Trophoblast cell (in vitro differentiated cells and primary cell): ENCODE measurements around the gene DUS2.

Experiments used
- DNase-seq, 2 donors: peaks; one replicate each; pipeline ENCODE4 v3.0.0-alpha.2; 2016
- H2AFZ ChIP-seq: 2 replicates; pipeline ENCODE4 v1.6.1; 2013; ENCODE audit warnings: low read length, moderate library complexity, mild to moderate bottlenecking; ENCODE audit not compliant: insufficient read depth, poor library complexity
- H2AK5ac ChIP-seq: 2 replicates; pipeline ENCODE4 v1.6.1; 2013; ENCODE audit warnings: mild to moderate bottlenecking, low read length
- H2BK120ac ChIP-seq: 2 replicates; pipeline ENCODE4 v1.6.1; 2013; ENCODE audit warnings: low read length, mild to moderate bottlenecking, moderate library complexity; ENCODE audit not compliant: insufficient read depth, poor library complexity
- H2BK12ac ChIP-seq: 2 replicates; pipeline ENCODE4 v1.6.1; 2013; ENCODE audit warnings: mild to moderate bottlenecking, low read length, moderate library complexity
- H2BK5ac ChIP-seq: 2 replicates; pipeline ENCODE4 v1.6.1; 2013; ENCODE audit warnings: low read length, low read depth, moderate library complexity, mild to moderate bottlenecking; ENCODE audit not compliant: poor library complexity
- H3K14ac ChIP-seq: 2 replicates; pipeline ENCODE4 v1.6.1; 2013; ENCODE audit warnings: mild to moderate bottlenecking, low read length
- H3K18ac ChIP-seq: 2 replicates; pipeline ENCODE4 v1.6.1; 2013; ENCODE audit warnings: mild to moderate bottlenecking, low read length
- H3K23ac ChIP-seq: 2 replicates; pipeline ENCODE4 v1.6.1; 2013; ENCODE audit warnings: low read length
- H3K27ac ChIP-seq: 2 replicates; pipeline ENCODE4 v1.5.1; 2013; ENCODE audit warnings: low read depth, mild to moderate bottlenecking, inconsistent platforms, low read length, moderate library complexity
- H3K27me3 ChIP-seq: 2 replicates; pipeline ENCODE4 v1.6.1; 2013; ENCODE audit warnings: inconsistent platforms, mild to moderate bottlenecking, low read length, moderate library complexity; ENCODE audit not compliant: insufficient read depth
- H3K36me3 ChIP-seq, 2 experiments: 1 replicate in 1 of 2; 2 replicates in 1 of 2; pipeline ENCODE4 v1.6.1; 2013; ENCODE audit warnings: low read length in 2 of 2, mild to moderate bottlenecking in 2 of 2, moderate library complexity in 1 of 2; ENCODE audit not compliant: insufficient read depth in 2 of 2, control insufficient read depth in 1 of 2
- H3K4ac ChIP-seq: 2 replicates; pipeline ENCODE4 v1.6.1; 2013; ENCODE audit warnings: low read depth, mild to moderate bottlenecking, low read length, moderate library complexity
- H3K4me1 ChIP-seq, 2 experiments: 1 replicate in 1 of 2; 2 replicates in 1 of 2; pipeline ENCODE4 v1.6.1; 2013; ENCODE audit warnings: low read length in 2 of 2, mild to moderate bottlenecking in 2 of 2, moderate library complexity in 1 of 2; ENCODE audit not compliant: insufficient read depth in 2 of 2, control insufficient read depth in 1 of 2
- H3K4me2 ChIP-seq: 2 replicates; pipeline ENCODE4 v1.6.1; 2013; ENCODE audit warnings: inconsistent platforms, mild to moderate bottlenecking, low read length, moderate library complexity
- H3K4me3 ChIP-seq: 2 replicates; pipeline ENCODE4 v1.5.1; 2013; ENCODE audit warnings: mild to moderate bottlenecking, low read depth, low read length, inconsistent platforms
- H3K79me1 ChIP-seq: one replicate; pipeline ENCODE4 v1.6.1; 2013; ENCODE audit warnings: low read length
- H3K79me2 ChIP-seq: 2 replicates; pipeline ENCODE4 v1.6.1; 2013; ENCODE audit warnings: low read length, mild to moderate bottlenecking; ENCODE audit not compliant: control insufficient read depth, insufficient read depth, poor library complexity
- H3K9ac ChIP-seq: 2 replicates; pipeline ENCODE4 v1.6.1; 2013; ENCODE audit warnings: mild to moderate bottlenecking, low read length
- H3K9me3 ChIP-seq: 2 replicates; pipeline ENCODE4 v1.6.1; 2013; ENCODE audit warnings: low read depth, mild to moderate bottlenecking, control low read depth, inconsistent platforms, low read length; ENCODE audit not compliant: insufficient read depth
- H4K12ac ChIP-seq: 2 replicates; pipeline ENCODE4 v1.6.1; 2013; ENCODE audit warnings: low read depth, mild to moderate bottlenecking, low read length, moderate library complexity
- H4K8ac ChIP-seq: 2 replicates; pipeline ENCODE4 v1.6.1; 2013; ENCODE audit warnings: low read depth, mild to moderate bottlenecking, low read length, moderate library complexity
- H4K91ac ChIP-seq: one replicate; pipeline ENCODE4 v1.6.1; 2013; ENCODE audit warnings: low read depth, mild to moderate bottlenecking, low read length, moderate library complexity
- WGBS: extraction: QIAGEN DNeasy Blood & Tissue Kit; methylation state at CpG from one replicate; pipeline ENCODE4 v1.1.7; 2013; ENCODE audit warnings: missing lambda C conversion rate; ENCODE audit not compliant: insufficient read length, insufficient coverage; ENCODE audit errors: extremely low coverage; 5-methylcytosine and 5-hydroxymethylcytosine counted together

Gene DUS2

DNA sequence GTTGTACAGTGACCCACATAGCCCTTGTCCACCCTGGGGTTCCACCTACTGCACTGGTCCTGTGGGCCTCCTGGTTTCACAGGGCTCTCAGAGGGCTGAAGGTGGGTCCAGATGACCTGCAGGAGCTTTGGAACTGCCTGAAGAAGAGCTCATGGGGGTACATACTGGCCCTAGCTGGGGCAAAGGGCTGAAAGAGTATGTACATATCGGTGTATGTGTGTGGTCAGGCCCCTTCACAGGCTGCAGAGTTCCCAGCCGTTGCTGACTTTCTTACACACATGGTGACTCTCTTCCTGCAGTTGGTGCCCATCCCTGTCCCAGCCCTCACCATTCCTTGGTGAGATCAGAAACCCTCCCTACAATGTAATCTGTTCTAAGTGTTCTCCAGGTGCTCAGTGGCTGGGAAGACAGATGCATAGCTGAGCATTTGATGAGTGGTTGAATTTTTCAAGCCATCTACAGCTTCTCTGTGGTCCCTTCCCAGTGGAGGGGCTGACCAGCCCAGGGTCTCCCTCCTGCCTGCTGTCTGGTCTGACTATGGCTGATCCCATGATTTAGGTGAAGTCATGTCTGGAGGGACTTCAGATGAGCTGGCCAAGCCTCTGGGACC, 59.6 kb downstream of the DUS2 start:
- Histone ChIP-seq H2BK5ac (no peak overlapping the region), H3K27ac (no peak overlapping the region), H3K79me2 (peaks cover 9% of the 10 kb centered on the region), H4K12ac (no peak overlapping the region), H3K36me3 (peaks cover 12 to 15% of the 10 kb centered on the region in 2 experiments), H3K14ac (no peak overlapping the region), H4K8ac (no peak overlapping the region), H3K27me3 (no peaks in the 10 kb centered on the region), H3K4me2 (no peak overlapping the region), H3K4me3 (no peak overlapping the region), H3K4ac (no peak overlapping the region), H4K91ac (no peak overlapping the region), H2BK12ac (no peak overlapping the region), H3K9me3 (peaks cover 2% of the 10 kb centered on the region), H2BK120ac (no peak overlapping the region), H3K18ac (no peak overlapping the region), H2AK5ac (no peak overlapping the region), H3K23ac (no peak overlapping the region), H3K9ac (no peak overlapping the region), H3K79me1 (peaks cover 19% of the 10 kb centered on the region), H3K4me1 (peaks cover 4 to 14% of the 10 kb centered on the region in 2 experiments), H2AFZ (no peak overlapping the region)
- no peak for DNase-seq
- no CpG with 5 or more reads among the region's 2 CpGs for WGBS

DNA sequence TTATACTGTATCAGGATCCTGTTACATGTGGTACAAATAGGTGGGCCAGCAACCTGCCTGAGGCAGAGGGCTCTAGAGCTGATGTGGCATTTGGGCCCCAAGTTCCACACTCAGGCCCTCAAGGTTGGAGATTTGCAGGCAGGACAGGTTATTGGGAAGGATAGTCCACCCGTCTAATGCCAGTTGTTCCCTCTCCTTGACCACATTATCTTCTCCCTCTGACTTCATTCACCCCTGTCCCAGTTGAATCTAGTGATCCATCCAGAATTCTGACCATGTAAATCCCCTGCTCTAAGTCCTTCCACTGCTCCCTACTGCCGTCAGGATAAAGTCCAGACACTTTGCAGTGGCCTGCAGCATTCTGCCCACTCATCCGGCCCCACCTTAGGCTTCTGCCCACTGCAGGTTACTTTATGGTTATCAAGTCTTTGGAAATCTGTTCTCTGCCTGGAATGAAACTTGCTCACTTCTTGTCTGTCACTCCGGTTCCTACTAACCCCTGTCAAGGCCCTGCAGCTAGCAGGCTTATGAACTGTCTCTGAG, 60.2 kb downstream of the DUS2 start:
- Histone ChIP-seq H4K8ac (no peak overlapping the region), H3K4me3 (no peak overlapping the region), H3K4ac (no peak overlapping the region), H2AK5ac (no peak overlapping the region), H3K27ac (no peak overlapping the region), H3K23ac (no peak overlapping the region), H3K4me1 (peaks cover 4 to 14% of the 10 kb centered on the region in 2 experiments), H4K91ac (no peak overlapping the region), H2BK12ac (no peak overlapping the region), H2BK120ac (no peak overlapping the region), H3K9ac (peak overlapping the region; percentile 20), H3K36me3 (peaks cover 8 to 10% of the 10 kb centered on the region in 2 experiments), H2AFZ (no peak overlapping the region), H3K18ac (no peak overlapping the region), H2BK5ac (no peak overlapping the region), H3K14ac (no peak overlapping the region), H4K12ac (no peak overlapping the region), H3K9me3 (peaks cover 2% of the 10 kb centered on the region), H3K27me3 (no peaks in the 10 kb centered on the region), H3K4me2 (peak overlapping the region; percentile 70), H3K79me2 (peaks cover 9% of the 10 kb centered on the region), H3K79me1 (peaks cover 19% of the 10 kb centered on the region)
- WGBS = no CpG with 5 or more reads among the region's 4 CpGs
- DNase-seq = no peak

DNA sequence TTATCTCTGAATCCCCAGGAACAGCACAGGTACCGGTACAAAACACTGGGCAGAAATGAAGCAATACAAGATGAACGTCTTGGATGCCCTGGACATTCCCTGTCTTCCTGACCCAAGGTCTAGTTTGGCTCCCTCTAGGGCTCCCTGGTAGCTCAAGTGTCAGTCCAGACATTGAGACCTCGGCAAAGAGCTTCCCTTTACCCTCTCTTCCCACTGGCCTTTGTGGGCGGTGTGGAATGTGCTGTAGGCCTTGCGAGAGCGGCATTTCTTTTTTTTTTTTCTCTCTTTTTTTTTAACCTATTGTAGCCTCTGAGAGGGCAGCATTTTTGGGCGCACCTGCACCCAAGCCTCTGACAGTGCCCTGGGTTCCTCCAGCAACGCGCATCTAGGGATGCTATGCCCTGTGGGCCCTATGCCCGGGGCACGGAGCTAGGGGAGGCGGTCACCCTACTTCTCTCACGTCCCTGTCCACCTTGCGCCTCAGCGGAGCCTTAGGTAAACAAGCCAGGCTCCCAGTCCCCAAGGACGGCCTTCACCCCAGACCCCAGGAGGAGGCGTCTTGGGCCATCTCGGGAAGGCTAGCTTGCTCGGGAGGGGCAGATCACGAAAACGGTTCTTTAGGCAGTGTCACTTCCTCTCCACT, 60.9 kb downstream of the DUS2 start:
- Histone ChIP-seq H3K9me3 (peaks cover 2% of the 10 kb centered on the region), H4K12ac (peak overlapping the region; percentile 79), H2BK5ac (peak overlapping the region; percentile 44), H3K4me3 (peak overlapping the region; percentile 74), H4K91ac (peak overlapping the region; percentile 88), H2AK5ac (peak overlapping the region; percentile 16), H2BK120ac (peak overlapping the region; percentile 9), H3K79me2 (peaks cover 10% of the 10 kb centered on the region), H3K27me3 (no peaks in the 10 kb centered on the region), H2BK12ac (peak overlapping the region; percentile 1), H3K36me3 (peaks cover 2 to 3% of the 10 kb centered on the region in 2 experiments), H2AFZ (peak overlapping the region; percentile 85), H3K23ac (no peak overlapping the region), H3K14ac (peak overlapping the region; percentile 47), H4K8ac (peak overlapping the region; percentile 90), H3K18ac (peak overlapping the region; percentile 67), H3K4me1 (peaks cover 4 to 14% of the 10 kb centered on the region in 2 experiments), H3K27ac (peak overlapping the region; percentile 80), H3K79me1 (peaks cover 19% of the 10 kb centered on the region), H3K4ac (peak overlapping the region; percentile 5), H3K9ac (peak overlapping the region; percentile 49), H3K4me2 (peak overlapping the region; percentile 70)
- peak in 1 of 2 donors; percentile 47 for DNase-seq
- no CpG with 5 or more reads among the region's 21 CpGs for WGBS

DNA sequence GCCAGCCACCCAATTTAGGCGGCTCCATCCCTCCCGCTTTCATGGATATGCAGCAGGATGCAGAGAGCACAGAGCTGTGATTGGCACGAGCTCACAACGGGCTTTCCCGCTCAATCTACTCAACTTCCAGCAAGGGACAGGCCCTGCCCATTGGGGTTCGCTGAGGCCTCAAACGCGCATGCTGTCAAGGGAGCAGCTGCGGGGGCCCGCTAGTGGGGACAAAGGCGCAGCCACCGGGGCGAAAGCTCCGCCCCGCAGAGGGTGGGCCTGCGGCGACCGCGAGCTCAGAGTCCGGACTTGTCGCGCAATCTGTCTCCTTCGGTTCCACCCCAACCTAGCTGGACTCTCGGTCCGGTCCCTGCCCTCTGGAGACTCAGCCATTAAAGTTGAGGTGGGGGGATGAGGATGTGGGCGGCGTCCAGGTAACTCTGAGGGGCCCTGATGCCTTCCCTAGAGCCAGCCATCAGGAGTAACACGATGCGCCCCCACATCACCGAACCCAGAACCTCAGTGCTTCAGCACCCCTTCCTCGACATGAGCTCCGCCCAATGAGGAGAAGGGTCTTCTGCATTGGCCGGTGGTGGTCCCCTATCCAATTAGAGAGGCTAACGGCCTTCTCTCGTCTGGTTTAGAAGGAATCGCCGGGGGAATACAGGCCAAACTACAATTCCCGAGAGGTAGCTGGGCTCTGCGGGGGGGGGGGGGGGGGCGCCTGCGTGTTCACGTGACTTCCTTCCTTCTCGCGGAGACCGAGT, 61.6 kb downstream of the DUS2 start:
- Histone ChIP-seq H3K79me2 (peaks cover 10% of the 10 kb centered on the region), H3K27me3 (no peaks in the 10 kb centered on the region), H4K91ac (peak overlapping the region; percentile 88), H3K9me3 (peaks cover 2% of the 10 kb centered on the region), H3K23ac (no peak overlapping the region), H2BK12ac (peak overlapping the region; percentile 2), H3K4me1 (peaks cover 4 to 14% of the 10 kb centered on the region in 2 experiments), H3K4me2 (peak overlapping the region; percentile 70), H3K18ac (peak overlapping the region; percentile 74), H3K36me3 (no peaks in the 10 kb centered on the region), H4K12ac (peak overlapping the region; percentile 98), H4K8ac (peak overlapping the region; percentile 90), H3K79me1 (peaks cover 19% of the 10 kb centered on the region), H2AFZ (peak overlapping the region; percentile 85), H2BK120ac (peak overlapping the region; percentile 54), H3K9ac (peak overlapping the region; percentile 54), H3K4me3 (peak overlapping the region; percentile 74), H2BK5ac (peak overlapping the region; percentile 60), H2AK5ac (peak overlapping the region; percentile 16), H3K14ac (peak overlapping the region; percentile 84), H3K27ac (peak overlapping the region; percentile 80), H3K4ac (peak overlapping the region; percentile 71)
- no CpG with 5 or more reads among the region's 45 CpGs for WGBS
- peak; percentile 50 to 67 for DNase-seq
